DMS53 treated with DMSO at 0.1 percent for 48 hours (cell line): Measurements from ENCODE around the gene DOK3.
A peak's percentile ranks its signal among the peaks of the same experiment; 100 is the strongest.

Source experiments
- DNase-seq: peaks from one replicate; lab custom pipeline; 2025; ENCODE audit not compliant: unreplicated experiment; lab: John Stamatoyannopoulos, UW

Gene DOK3

DNA sequence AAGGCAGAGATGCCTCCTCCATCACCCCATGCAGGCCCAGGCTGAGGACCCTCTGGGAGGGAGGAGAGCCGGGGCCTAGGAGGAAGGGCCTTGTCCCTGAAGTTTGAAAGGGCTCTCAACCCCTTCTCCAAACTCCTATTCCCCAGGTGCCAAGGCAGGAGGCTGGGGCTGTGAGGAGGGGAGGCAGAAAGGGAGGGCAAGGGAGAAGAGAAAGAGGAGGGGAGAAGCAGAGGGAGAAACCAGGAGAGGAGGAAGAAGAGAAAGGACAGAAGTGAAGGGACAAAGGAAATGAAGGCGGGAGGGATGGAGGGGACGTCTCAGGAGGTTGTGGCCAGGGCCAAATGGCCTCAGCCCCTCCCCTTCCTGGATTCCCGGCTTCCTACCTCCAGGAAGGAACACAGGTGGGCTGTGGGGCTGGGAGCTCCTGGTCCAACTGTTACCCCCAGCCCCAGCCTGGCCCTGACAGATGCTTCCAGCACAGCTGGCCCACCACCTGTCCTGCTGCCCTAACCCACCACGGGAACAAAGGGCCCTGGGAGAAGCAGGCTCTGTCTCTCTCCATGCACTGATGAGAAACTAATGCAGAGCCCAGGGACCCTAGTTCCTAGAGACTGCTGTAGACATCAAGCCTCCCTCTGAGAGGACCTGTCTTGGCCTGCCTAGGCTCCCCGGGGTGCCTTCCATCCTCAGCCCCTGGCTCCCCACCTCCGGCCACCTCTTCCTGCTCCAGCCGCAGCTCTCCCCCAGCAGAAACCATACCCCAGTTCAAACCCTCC lies 39.7 kb downstream of the DOK3 start:
- no peak for DNase-seq

DNA sequence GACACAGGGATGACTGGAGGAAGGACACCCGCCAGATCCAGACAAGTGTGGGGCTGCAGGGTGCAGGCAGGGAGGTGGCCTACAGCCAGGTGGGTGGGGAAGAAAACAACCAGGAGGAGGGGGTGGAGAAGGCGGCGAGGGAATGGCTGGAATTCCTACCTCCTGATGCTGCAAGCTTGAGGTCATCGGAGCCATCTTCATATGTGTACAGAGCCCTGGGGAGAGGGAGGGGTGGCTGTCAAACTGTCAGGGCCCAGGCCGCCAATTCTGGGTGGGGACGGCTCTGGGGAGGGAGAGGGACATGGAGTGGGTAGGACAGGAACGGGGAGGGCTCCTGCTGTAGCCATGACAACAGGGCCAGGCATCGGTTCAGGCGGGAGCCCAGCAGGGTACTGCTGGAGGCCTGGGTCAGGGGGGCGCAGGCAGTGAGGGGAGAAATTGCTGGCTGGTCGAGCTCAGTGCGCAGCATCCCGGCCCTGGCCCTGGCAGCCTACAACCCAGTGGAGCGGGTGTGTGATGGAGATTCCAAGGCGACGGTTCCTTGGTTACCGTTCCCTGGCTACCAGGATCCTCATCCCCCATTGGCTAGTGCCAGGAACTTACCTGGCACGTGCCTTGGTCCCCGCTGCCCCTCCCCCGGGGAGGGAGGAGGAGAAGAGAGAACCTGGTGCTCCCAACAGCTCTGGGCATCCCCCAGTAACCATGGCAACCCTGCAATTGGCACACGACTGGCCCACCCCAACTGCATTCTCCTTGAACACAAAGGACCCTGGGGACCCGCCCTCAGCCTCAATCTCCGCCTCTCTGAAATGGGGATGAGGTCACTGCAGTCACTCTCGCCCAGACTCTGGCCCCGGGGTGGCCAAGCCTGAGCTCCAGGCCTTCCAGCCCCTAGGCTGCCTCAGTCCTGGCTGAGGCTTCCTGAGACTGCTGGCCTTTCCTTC lies 40.7 kb downstream of the DOK3 start:
- DNase-seq: no peak

DNA sequence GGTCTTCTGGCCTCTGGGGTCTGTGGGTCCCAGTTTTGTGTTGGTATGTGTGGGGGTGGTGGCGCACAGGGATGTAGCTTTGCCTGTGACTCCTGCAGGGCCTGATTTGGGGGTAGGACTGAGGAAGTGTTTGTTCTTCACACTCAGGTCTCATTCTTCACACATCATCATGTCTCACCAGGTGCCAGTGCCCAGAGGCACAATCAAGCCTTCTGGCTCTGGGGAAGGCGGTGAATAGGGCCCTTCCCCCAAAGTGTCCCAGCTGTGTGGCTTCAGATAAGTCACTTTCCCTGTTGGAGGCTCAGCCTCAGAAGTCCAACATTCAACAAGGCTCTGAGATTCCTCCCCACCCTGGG lies 41.3 kb downstream of the DOK3 start:
- no peak for DNase-seq

DNA sequence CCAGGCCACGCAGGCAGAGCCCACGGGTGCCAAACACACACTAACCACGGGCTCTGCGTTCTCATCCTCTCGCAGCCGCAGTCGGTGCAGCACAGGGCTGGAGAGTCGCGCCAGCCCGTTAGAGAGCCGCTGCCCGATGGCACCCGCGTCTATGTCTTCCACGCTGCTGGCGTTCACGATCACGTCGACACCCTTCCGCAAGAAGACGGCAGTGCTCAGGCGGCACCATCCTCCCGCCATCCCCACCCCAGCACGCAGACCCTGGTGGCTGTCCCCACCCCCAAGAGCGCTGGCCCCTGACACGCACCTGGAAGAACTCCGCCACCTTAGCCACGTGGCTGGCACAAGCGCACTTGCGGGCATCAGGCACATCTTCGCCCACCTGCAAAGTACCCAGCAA lies 42.2 kb downstream of the DOK3 start:
- DNase-seq: no peak

DNA sequence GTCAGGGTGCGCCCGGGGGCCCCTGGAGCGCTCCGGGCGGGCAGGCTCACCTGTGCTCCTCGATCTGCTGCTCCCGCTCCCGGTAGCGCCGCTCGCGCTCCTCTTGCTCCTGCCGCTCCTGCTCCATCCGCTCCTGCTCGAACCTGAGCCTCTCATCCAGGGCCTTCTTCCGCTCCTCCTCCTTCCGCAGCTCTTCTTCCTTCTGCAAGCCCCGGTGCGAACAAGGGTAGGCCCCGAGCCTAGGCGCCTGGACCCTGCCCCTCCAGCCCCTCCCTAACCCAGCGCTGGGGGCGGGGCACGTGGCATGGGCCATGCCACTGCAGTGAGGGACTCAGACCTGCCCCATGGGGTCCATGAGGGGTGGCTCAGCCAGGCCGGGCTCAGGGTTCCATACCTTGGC lies 42.8 kb downstream of the DOK3 start:
- DNase-seq: no peak

DNA sequence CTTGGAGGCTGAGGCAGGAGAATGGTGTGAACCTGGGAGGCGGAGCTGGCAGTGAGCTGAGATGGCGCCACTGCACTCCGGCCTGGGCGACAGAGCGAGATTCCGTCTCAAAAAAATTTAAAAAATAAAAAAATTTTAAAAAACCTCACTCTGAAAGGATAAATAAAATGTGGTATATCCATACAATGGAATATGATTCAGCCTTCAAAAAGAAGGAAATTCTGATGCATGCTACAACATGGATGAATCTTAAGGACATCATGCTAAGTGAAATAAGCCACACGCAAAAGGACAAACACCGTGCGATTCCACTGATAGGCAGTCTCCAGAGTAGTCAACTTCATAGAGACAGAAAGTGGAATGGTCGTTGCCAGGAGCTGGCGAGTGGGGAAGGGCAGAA lies 44.6 kb downstream of the DOK3 start:
- no peak for DNase-seq

DNA sequence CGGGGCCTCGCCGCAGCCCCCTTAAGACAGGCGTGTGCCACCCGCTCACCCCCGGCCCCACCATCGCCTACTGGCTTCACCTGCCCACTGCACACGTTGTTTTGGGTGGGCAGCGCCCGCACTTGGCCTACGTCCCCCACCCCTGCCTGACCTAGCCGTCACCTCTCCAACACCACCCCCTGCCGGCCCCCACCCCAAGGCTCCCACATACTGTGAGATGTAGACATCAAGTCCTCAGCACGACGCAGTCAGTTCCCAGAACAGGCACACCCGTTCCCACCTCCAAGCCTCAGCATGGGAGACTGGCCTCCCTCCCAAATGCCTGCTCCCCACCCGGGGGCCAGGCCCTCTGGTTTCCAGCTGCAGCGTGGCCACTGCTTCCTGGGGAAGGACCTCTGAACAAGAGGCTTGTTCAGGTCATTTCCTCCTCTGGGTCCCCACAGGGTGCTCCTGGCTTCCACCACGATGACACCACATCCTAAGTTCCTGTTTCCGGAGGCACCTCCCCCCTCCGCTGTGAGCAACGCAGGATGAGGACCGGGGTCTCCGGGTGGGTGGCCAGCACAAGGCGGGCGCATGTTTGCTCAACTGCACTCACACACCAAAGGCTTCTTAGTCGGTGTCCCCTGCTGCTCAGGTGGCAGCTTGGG lies 47.5 kb downstream of the DOK3 start:
- no peak for DNase-seq

DNA sequence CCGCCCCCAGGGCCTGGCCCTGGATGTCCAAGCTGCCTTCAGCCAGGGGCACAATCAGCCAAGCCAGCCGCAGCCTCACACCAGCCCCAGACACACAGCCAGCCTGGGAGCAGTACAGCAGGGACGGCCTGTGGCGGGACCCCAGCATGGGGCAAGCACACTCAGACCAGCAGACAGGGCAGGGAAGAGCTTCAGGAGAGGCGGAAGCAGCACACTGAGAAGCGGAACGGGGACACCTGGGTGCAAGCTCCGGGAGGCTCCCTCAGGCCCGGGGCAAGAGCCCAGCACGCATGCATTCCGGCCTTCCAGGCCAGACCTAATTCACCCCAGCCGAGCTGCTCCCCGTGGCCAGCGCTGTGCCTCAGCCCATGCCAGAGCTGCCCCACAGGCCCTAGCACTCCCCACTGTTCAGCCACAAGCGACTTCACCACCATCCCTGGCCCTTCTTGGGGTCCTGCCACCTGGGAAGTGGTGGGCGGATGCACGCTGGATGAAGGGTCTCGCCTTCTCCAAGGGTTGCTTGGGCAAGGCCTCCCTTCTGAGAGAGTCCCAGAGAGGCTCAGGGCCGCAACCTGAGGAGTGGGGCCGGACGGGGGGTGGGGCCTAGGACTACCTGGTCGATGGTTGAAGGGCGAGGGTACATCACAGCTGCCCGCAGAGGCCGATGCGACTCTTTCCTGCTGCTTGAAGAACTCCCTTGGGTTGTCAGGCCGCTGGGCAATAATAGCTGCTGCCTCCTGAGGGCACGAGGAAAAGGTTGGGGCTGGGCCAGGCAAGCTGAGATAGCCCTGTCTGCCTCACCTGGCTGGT lies 49.6 kb downstream of the DOK3 start:
- DNase-seq: no peak

DNA sequence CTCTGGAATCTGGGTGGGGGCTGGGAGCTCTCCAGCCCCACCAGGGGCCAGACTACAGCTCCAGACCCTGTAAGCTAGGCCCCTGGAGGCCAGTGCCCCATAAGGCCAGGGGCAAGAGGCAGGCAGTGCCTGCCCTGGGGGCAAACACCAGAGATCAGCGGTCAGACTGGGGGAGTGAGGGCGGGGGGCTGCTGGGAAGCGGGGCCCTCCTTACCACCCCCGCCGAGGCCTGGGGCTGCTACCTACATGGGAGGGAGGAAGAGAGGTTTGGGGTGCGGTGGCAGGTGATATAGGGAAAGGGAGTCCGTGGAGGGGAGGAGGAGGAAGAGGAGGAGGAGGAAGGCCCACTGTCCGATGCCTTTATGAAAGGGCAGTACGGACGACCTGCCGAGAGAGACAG lies 50.3 kb downstream of the DOK3 start:
- no peak for DNase-seq

DNA sequence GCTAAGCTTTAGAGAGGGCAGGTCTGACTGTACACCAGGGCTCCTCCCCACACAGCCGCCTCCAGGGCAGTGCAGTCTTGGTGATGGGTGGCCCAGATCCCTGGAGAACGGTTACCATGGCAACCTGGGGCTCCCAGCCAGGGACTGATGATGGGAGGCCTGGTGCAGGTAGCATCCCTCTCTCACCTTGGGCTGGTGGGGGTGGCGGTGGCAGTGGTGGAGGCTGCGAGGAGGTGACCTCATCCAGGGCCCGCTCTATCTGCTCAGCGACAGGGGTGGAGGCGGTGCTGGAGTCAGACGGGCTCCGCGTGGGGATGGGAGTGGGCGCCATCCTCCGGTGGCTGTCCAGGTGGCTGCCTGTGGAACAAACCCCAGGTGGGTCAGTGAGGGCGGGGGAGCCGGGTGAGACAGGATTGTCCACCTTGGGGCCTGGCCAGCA lies 50.7 kb downstream of the DOK3 start:
- DNase-seq: peak; percentile 24

DNA sequence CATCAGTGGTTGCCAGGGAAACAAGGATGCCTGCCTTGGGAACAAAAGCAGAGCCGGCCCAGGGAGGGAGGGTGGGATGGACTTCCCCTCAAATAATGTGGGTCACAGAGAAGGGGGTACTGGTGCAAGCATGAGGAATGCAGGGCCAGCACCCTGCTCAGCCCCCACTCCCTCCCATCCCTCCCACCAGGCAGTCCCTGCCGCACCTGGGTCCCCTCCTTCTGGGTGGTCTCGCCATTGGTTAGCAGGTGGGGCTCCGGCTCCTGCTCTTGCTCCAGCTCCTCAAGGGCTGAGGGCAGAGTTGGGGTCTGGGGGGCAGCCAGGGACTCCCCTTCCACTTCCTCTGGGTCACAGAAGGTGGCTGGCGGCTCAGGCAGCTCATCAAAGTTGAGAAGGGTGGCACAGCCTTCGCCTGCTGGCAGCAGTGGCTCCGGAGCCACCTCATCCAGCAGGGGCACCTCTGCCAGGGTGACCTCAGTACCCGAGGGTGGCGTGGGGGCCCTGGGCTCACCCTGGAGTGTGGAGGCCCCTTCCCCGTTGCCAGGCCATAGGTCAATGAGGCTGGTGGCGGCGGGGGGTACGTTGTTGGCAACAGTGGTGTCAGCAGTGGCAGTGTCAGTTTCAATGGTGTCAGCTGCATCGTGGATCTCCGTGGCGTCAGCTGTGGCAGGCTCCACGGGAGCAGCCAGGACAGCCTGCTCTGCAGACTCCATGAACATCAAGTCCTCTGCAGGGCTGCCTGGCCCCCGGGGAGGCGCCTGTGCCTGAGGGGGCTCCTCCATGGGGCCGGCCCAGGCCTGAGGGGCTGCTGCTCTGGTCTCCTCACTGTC lies 51.6 kb downstream of the DOK3 start:
- DNase-seq: no peak

DNA sequence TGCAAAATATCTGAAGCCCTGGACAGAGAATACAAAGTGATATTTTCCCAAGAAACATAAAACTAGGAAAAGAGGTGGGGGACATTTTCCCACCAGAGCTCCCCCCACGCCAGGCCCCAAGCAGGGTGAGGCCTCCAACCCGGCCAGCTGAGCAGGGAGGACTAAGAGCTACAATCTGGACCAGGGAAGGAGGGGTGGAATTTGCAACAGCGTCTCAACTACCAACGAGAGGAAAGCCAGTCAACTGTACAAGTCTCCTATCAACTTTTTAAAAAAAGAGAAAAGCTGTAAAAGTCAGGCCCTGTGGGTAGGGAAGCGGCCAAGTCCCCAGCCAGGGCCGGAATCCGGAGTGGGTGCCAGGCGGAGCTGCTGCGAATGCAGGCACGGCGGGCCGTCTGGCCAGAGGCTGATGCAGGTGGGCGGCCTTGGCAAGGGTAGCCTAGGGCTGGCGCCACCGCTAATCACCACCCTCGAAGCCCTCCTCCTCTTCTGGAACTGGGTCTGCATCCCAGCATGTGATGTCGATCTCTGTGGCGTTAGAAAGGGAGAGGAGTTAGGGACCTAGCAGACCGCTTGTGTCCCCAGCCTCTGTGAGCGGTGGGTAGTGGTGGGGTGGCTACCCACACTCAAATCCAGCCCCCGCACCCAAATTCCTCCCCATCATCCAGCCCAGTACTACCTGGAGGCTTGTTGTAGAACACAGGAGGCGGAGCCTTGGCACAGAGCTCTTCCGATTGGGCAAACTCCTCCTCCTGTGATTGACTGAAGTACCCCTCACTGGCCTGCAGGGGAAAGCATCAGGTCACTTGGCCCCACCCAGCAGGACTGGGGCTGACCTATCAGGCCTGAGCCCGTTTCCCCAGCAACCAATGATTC lies 52.4 kb downstream of the DOK3 start:
- DNase-seq: peak; percentile 95

DNA sequence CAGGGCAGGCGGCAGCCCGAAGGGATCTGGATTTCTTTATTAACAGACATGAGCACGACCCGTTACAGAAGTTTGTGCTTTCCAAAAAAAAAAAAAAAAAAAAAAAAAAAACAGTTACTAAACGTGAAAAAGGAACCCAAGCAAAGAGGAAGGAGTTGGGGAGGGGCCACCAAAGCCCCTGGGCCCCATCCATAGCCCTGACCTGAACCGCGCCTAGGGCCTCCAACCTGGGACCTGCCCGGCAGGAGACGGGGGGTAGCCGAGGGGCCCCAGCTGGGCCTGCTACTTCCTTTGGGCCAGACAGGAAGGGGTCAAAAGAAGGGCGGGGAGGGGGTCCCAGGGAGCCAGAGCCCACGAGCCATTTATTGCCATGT lies 53.0 kb downstream of the DOK3 start:
- no peak for DNase-seq

DNA sequence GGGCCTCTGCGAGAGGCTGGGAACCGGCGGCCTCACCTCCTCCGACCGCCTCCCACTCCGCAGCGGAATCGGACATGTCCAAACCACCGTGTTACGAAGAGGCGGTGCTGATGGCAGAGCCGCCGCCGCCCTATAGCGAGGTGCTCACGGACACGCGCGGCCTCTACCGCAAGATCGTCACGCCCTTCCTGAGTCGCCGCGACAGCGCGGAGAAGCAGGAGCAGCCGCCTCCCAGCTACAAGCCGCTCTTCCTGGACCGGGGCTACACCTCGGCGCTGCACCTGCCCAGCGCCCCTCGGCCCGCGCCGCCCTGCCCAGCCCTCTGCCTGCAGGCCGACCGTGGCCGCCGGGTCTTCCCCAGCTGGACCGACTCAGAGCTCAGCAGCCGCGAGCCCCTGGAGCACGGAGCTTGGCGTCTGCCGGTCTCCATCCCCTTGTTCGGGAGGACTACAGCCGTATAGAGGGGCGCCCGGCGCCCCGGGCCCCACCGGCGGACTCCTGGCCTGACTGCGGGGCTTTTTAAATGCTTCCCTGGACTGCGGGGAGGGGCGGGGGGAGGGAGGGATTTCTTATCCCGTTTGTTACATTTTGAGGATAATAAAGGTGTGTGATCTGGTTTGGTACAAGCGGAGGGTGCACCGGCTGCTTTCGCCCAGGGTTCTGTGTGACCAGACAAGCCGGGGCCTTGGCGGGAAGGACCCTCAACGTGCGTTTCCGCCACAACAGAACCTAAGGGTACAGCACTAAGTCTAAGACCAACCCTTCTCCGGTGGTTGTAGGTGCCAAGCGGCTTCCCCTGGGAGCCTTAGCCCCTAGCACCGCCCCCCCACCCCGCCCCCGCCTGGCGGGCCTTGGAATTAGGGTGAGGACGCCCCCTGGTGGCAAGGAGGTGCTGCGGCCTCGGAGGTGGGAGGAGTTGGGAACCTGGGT lies 53.7 kb downstream of the DOK3 start:
- DNase-seq: peak; percentile 92

DNA sequence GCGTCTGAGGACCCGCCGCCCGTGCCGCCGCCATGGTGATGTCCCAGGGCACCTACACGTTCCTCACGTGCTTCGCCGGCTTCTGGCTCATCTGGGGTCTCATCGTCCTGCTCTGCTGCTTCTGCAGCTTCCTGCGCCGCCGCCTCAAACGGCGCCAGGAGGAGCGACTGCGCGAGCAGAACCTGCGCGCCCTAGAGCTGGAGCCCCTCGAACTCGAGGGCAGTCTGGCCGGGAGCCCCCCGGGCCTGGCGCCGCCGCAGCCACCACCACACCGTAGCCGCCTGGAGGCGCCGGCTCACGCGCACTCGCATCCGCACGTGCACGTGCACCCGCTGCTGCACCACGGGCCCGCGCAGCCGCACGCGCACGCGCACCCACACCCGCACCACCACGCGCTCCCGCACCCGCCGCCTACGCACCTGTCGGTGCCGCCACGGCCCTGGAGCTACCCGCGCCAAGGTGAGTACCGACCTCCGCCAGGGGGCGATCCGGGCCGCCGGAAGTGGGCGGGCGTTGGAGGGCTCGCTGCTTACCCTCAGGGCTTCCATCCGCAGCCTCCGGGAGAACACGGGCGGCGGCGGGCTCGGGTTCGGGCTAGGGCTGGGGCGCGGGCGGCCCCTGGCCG lies 54.5 kb downstream of the DOK3 start:
- peak; percentile 78 for DNase-seq

DNA sequence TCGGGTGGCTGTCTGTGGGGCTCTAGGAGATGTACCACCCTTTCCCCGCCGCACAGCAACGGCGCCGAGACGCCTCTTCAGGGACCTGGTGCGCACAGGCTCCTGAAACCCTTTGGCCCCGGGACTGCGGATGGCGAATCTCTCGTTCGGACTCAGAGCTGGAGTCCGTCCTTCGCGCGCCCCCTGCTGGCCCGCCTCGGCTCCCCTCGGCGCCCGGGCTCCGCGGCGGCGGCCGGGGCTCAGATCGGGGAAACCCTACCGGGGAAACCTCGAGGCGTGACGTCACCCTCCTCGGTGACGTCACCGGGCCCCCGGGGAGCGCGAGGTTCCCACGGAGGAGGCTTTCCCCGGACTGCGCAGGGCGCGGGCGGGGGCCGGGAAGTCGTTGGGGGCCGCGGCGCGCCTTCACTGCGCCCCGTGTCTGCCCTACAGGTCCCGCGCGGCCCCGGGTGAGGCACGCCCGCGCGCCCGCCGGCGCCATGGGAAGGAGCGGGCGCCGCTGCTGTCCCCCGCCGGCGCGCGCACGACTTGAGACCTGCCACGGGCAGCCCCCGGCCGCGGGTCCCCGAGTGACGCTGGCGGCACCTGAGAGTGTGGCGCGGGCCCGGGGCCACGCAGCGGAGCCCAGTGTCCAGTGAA lies 55.1 kb downstream of the DOK3 start:
- peak; percentile 87 for DNase-seq

DNA sequence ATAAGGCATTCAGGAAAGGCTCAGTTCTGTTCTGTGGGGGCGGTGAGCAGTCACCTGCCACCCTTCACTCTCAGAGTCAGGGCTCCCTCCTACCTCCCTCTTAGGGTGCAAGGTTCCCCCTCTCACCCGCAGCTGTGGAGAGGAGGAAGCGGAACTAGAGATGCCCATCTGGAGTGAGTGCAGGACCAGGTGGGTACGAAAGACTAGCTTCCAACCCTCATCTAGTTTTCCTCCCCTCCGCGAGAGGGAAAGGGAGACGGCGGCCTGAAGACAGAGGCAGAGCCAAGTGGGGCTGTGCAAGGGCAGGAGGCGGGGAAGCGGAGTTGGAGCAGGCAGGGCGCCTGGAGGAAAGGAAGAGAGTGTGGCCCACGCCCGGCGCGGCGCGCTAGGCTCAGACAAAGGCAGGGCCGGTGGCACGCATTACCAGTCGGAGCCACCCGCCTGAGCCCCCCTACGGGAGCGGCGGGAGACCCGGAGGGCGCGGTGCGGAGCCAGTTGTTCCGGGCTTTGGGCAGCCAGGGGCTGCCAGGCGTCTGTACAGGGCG lies 55.7 kb downstream of the DOK3 start:
- DNase-seq: no peak
